ENCODE measurements around the gene OCSTAMP. TPM values are rescaled to one million over a fixed set of nuclear protein-coding genes. Genes with fewer than 3 reads are reported as not detected.
A peak's percentile ranks its signal among the peaks of the same experiment; 100 is the strongest.

The OCSTAMP gene
- total RNA-seq, 2 experiments from 2014 or later, result not detected

GRCh38 chr20:46562373-46563169, 12.1 kb upstream of the OCSTAMP start:
- ChIA-PET POLR2A (interaction anchor here (1.0 kb wide), 1 partner anchor 10 kb away, joined by 6 read pairs; no protein-coding TSS in a partner anchor), CTCF (interaction anchor here (0.8 to 1.1 kb wide), 2 partner anchors 10 to 40 kb away, joined by 3 read pairs; no protein-coding TSS in a partner anchor)
- Mint-ChIP-seq H3K4me1 (ENCODE audit: low read depth) (no peaks in the 10 kb centered on the region), H3K27me3 (peaks cover 15% of the 10 kb centered on the region), H3K4me3 (no peak overlapping the region), H3K36me3 (ENCODE audit: low read depth) (no peaks in the 10 kb centered on the region), H3K27ac (no peak overlapping the region), H3K9me3 (no peaks in the 10 kb centered on the region)
- Histone ChIP-seq H3K36me3 (ENCODE audit: insufficient read depth, low read length) (no peaks in the 10 kb centered on the region), H3K4me3 (ENCODE audit: low read length) (no peak overlapping the region), H3K27me3 (ENCODE audit: control insufficient read depth in 1 of 2, insufficient read depth in 2 of 2, low read length in 2 of 2) (peaks cover 5 to 8% of the 10 kb centered on the region in 2 experiments), H3K9me3 (ENCODE audit: control insufficient read depth in 1 of 2, insufficient read depth in 1 of 2, low read length in 2 of 2) (no peaks in the 10 kb centered on the region), H3K27ac (ENCODE audit: low read depth in 1 of 2, low read length in 2 of 2) (no peak overlapping the region), H3K4me1 (ENCODE audit: insufficient read depth, low read length) (peaks cover 8% of the 10 kb centered on the region)
- DNase-seq, result peak; percentile 10 to 69 (median 36)
- intact Hi-C loops (cut with DNase I, micrococcal nuclease), result no loop called here
- ATAC-seq (ENCODE audit: poor library complexity), result peak; percentile 69
- TF ChIP-seq, protein P1, sequence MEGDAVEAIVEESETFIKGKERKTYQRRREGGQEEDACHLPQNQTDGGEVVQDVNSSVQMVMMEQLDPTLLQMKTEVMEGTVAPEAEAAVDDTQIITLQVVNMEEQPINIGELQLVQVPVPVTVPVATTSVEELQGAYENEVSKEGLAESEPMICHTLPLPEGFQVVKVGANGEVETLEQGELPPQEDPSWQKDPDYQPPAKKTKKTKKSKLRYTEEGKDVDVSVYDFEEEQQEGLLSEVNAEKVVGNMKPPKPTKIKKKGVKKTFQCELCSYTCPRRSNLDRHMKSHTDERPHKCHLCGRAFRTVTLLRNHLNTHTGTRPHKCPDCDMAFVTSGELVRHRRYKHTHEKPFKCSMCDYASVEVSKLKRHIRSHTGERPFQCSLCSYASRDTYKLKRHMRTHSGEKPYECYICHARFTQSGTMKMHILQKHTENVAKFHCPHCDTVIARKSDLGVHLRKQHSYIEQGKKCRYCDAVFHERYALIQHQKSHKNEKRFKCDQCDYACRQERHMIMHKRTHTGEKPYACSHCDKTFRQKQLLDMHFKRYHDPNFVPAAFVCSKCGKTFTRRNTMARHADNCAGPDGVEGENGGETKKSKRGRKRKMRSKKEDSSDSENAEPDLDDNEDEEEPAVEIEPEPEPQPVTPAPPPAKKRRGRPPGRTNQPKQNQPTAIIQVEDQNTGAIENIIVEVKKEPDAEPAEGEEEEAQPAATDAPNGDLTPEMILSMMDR (IDR thresholded peaks at IDR 0.05), result peak; percentile 84

DNA sequence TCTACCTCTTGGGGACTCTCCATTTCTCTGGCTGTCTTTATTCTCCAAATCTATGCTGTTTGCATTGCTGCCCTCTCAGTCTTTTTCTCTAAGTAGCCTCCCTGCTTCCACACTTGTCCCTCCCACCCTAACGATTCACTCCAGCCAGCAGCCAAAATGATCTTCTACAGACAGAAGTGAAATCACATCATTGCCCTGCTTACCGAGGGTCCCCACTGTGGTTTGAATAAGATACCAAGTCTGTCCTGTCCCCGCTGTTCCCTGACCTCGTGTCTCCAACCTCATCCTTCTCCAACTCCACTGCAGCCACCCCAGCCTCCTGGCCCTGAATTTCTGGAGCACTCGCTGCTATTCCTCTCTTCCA, 11.5 kb upstream of the OCSTAMP start:
- CTCF ChIA-PET, result interaction anchor here (0.8 to 1.1 kb wide), 2 partner anchors 9 to 40 kb away, joined by 3 read pairs; no protein-coding TSS in a partner anchor
- peaks cover 5 to 8% of the 10 kb centered on the region in 2 experiments for H3K27me3 ChIP-seq (ENCODE audit: control insufficient read depth in 1 of 2, insufficient read depth in 2 of 2, low read length in 2 of 2)
- no peak overlapping the region for H3K4me3 ChIP-seq (ENCODE audit: low read length)
- H3K4me1 ChIP-seq (ENCODE audit: insufficient read depth, low read length), result peaks cover 8% of the 10 kb centered on the region
- intact Hi-C loops (cut with DNase I, micrococcal nuclease), result no loop called here
- Mint-ChIP-seq H3K27me3 (peaks cover 11% of the 10 kb centered on the region), H3K36me3 (ENCODE audit: low read depth) (no peaks in the 10 kb centered on the region), H3K4me3 (no peak overlapping the region), H3K9me3 (no peaks in the 10 kb centered on the region), H3K27ac (no peak overlapping the region), H3K4me1 (ENCODE audit: low read depth) (no peaks in the 10 kb centered on the region)
- POLR2A ChIA-PET, result interaction anchor here (1.0 kb wide), 1 partner anchor 10 kb away, joined by 6 read pairs; no protein-coding TSS in a partner anchor
- DNase-seq (no peak), ATAC-seq (ENCODE audit: poor library complexity) (no peak)
- H3K36me3 ChIP-seq (ENCODE audit: insufficient read depth, low read length), result no peaks in the 10 kb centered on the region
- TF ChIP-seq, protein P1 (IDR thresholded peaks at IDR 0.05), result no peak
- H3K9me3 ChIP-seq (ENCODE audit: control insufficient read depth in 1 of 2, insufficient read depth in 1 of 2, low read length in 2 of 2), result no peaks in the 10 kb centered on the region
- no peak overlapping the region for H3K27ac ChIP-seq (ENCODE audit: low read depth in 1 of 2, low read length in 2 of 2)

- POLR2A ChIA-PET, result no interaction called here
- Mint-ChIP-seq H3K9me3 (no peaks in the 10 kb centered on the region), H3K27me3 (no peaks in the 10 kb centered on the region), H3K36me3 (ENCODE audit: low read depth) (no peaks in the 10 kb centered on the region), H3K27ac (no peak overlapping the region), H3K4me1 (ENCODE audit: low read depth) (no peaks in the 10 kb centered on the region), H3K4me3 (no peak overlapping the region)
- Histone ChIP-seq H3K27ac (ENCODE audit: low read depth in 1 of 2, low read length in 2 of 2) (no peak overlapping the region), H3K27me3 (ENCODE audit: control insufficient read depth in 1 of 2, insufficient read depth in 2 of 2, low read length in 2 of 2) (peaks cover 5 to 8% of the 10 kb centered on the region in 2 experiments), H3K4me3 (ENCODE audit: low read length) (no peak overlapping the region), H3K4me1 (ENCODE audit: insufficient read depth, low read length) (peaks cover 8% of the 10 kb centered on the region), H3K36me3 (ENCODE audit: insufficient read depth, low read length) (no peaks in the 10 kb centered on the region), H3K9me3 (ENCODE audit: control insufficient read depth in 1 of 2, insufficient read depth in 1 of 2, low read length in 2 of 2) (no peaks in the 10 kb centered on the region)
- intact Hi-C loops (cut with DNase I, micrococcal nuclease), result no loop called here
- CTCF ChIA-PET, result no interaction called here
- ATAC-seq (ENCODE audit: poor library complexity), result no peak
- TF ChIP-seq, protein P1 (IDR thresholded peaks at IDR 0.05), result no peak
- no peak for DNase-seq
These were observed 9.4 kb upstream of the OCSTAMP start for GRCh38 chr20:46559685-46560440.

Measured in CD4-positive, alpha-beta T cell (primary cell).